GM21786 (cell line): ENCODE measurements around the gene C10orf71.

Experiments used
- ATAC-seq: cut with Tn5 transposase; IDR thresholded peaks from one replicate; pipeline ENCODE4 v1.9.1; 2021; ENCODE audit not compliant: unreplicated experiment

Gene C10orf71

DNA sequence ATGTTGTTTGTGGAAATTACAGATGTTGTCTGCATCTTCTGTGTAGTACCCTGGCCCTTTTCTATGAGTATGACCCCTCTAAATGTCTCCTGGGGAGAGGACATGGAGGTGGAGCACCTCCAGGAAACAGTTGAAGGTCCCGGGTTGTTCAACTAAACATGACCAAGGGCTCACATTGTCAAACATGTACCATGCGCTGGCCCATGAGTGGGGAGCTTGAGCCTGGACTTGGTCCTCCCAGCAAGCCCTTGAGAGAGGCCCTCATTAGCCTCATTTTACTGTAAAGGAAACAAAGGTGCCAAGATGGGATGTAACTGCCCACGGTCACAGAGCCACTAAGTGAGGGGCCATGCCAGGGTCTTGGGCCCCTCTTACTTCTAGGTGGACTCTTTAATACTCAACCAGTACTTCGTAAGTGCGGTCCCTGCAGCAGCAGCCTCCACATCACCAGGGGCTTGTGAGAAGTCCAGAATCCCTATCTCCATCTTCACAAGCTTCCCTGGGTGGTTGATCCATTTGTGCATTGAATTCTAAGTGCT, 31.2 kb downstream of the C10orf71 start:
- no peak for ATAC-seq

DNA sequence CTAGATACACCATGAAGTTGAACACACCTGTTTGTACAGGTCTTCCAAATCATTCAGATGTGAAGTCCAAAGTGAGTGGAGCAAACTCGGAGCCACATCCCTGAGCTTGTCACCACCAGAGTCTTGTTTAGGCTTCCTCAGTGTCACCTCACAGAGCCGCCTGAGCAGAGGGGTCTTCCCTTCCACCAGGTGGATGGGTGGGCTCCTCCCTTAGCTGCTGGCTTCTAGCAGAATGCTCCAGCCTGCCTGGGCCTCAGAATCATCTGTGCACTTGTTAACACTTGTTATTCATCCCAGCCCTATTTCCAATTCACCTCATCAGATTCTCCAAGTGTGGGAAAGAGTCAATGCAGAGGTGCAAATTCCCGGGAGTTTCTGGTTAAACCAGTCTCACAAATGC, 32.5 kb downstream of the C10orf71 start:
- no peak for ATAC-seq

- no peak for ATAC-seq
Measured at GRCh38 chr10:49332333-49332732, 33.4 kb downstream of the C10orf71 start.

DNA sequence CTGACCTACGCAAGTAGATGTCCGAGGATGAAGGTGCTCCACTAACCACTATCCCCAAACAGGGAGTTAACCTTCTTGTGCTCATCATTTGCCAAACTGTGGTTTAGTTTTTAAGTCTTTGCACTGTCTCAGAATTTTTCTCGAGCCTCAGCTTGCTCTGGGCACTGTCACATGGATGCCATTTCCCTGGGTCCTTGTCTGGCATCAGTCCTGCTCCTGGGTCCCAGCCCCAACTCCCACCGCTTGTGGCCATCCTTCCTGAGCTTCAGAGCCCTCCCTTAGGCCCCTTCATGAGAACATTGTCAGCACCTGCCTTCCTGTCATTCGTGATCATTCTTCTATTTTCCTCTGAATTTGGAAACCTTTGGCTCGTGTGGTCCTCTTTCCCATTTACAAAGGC, 33.8 kb downstream of the C10orf71 start:
- no peak for ATAC-seq

DNA sequence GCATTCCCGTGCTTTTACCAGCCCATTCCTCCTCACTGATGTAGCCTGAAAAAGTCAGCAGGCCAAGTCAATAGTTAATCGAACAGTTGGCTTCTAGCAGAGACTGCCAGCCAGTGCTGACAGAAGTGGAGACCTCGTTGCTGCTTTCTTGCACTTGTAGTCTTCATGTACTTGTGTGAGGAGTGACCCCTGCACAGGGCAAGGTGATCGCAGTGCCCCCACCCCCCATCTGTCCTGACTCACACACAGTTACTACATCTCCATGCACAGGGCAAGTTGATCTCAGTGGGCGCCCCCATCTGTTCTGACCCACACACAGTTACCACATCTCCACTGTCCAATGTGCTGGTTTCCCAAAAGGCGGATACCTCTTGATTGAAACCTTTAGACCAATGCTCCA, 34.2 kb downstream of the C10orf71 start:
- no peak for ATAC-seq

DNA sequence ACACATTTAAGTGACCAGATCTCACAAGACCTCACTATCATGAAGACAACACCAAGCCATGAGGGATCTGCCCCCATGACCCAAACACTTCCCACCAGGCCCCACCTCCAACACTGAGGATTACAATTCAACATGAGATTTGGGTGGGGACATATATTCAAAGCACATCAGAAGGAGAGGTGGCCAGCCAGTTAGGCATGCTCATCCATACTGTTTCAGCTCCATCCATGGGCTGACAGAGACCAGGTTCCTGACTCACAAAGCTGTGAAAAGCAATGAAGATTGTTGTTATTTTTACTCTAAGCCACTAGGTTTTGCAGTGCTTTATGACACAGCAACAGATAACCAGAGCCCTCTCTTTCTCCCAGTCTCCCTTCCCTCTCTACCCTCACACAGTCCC, 36.0 kb downstream of the C10orf71 start:
- no peak for ATAC-seq

- no peak for ATAC-seq
Measured at GRCh38 chr10:49335364-49335972, 36.5 kb downstream of the C10orf71 start.

DNA sequence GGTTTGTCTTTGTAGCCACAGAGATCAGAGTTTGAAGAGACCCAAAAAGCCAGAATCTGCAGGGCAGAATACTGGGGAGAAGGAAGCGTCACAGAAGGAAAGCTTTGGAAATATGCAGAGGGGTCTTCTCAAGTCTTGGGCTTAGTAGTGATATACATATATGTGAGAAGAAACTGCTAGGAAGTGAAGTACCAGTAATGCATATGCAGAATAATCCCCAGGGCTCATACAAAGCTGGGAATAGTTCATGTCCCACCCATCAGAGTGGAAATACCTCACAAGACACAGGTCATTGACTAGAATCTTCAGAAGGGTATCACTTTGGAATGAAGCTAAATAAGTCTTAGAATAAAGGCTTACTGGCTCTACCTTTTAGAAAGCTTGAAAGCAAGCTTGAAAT, 39.6 kb downstream of the C10orf71 start:
- ATAC-seq: no peak

GRCh38 chr10:49344840-49345239, 45.9 kb downstream of the C10orf71 start:
- no peak for ATAC-seq

DNA sequence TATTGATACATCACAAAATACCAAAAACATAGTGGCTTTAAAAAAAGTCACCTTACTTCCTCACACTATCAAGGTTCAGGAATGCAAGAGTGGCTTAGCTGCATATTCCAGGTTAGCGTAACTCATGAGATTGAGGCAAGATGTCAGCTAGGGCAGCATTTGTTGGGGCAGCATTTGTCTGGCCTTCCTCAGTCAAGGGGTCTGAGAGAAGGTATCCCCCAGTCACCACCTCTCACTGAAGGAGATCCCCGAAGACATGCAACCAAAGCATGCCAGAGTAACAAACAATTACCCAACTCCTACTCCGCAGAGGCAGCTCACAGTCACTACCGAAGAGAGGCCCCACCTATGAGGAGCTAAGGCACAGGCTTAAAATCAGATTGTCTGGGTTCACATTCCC, 48.4 kb downstream of the C10orf71 start:
- ATAC-seq: no peak

- no peak for ATAC-seq
Measured at GRCh38 chr10:49347827-49348226, 48.9 kb downstream of the C10orf71 start.

- no peak for ATAC-seq
Measured at GRCh38 chr10:49348593-49348992, 49.6 kb downstream of the C10orf71 start.

- no peak for ATAC-seq
Measured at GRCh38 chr10:49349390-49349789, 50.4 kb downstream of the C10orf71 start.

DNA sequence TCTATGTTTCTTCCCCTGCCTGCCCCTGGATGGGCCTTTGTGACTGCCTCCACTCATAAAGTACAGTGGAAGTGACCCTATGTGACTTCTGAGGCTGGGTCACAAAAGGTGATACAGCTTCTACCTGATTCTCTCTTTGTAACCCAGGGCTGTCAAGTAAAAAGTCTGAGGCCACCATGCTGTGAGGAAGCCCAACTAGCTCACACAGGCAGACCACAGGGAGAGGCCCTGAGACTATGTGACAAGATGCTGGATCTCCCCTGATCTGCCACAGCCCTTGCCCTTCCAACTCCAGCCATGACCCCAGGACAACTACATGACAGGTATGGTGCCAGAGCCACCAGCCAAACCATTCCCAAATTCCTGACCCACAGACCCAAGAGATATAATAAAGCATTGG, 51.2 kb downstream of the C10orf71 start:
- no peak for ATAC-seq

DNA sequence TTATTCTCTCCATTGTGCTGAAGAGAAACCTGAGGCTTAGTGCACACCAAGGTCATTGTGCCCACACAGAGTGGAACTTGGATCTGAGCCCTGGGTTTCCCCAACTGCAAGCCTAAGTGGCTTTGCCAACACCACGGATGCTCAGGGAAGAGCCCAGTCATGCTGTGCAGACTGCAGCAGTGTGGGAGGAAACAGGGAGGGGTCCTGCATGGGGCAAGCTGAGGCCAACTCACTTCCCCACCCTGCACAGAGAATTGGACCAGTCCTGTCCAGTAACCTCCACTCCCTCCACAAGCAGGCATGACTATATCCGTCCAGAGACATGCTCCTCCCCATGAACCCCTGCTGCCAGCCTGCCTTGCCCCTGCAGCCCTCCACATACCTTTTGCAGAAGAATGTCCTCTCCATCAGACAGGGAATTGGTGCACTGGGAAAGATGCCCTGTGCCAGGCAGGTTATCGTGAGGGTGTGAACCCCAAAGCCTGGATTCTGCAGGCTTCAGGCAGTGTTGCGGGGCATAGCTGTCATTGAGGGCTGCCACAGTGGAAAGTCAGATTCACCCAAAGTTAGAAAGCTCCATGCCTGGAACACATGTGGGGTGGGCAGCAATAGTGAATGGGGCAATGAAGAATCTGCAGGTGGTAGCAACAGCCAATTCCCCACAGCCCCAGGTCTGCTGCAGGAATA, 52.0 kb downstream of the C10orf71 start:
- no peak for ATAC-seq

DNA sequence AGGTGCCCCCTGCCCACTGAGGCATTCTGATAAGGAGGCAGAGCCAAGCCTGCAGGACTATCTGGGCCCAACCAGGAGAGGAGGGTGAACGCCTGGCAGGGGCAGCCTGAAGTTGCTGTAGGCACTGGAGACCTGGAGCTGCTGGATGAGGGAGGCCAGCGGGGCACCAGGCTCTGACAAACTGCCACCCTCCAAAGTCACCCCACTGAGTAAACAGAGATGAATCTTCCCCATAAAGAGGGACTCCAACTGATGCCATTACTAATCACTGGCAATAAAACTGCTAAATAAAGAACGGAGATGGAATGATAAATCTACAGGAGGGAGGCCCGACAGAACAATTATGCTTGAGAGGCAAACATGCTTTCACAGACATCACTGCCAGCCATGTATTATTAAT, 52.7 kb downstream of the C10orf71 start:
- no peak for ATAC-seq

DNA sequence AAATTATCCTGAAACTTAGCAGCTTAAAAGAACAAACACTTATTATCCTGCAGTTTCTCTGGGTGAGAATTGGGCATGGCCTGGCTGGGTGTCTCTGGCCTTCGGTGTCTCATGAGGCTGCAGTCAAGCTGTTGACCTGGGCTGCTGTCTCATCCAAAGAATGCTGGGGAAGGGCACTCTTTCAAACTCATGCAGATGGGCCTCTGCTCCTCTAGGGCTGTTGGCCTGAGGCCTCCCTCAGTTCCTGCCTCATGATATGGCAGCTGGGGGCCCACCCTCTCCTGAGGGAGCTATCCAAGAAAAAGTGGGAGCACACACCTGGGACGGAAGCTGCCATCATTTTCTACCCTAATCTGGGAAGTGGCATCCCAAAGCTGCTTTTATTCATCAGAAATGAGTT, 53.4 kb downstream of the C10orf71 start:
- no peak for ATAC-seq

- no peak for ATAC-seq
Measured at GRCh38 chr10:49353026-49353894, 54.3 kb downstream of the C10orf71 start.

DNA sequence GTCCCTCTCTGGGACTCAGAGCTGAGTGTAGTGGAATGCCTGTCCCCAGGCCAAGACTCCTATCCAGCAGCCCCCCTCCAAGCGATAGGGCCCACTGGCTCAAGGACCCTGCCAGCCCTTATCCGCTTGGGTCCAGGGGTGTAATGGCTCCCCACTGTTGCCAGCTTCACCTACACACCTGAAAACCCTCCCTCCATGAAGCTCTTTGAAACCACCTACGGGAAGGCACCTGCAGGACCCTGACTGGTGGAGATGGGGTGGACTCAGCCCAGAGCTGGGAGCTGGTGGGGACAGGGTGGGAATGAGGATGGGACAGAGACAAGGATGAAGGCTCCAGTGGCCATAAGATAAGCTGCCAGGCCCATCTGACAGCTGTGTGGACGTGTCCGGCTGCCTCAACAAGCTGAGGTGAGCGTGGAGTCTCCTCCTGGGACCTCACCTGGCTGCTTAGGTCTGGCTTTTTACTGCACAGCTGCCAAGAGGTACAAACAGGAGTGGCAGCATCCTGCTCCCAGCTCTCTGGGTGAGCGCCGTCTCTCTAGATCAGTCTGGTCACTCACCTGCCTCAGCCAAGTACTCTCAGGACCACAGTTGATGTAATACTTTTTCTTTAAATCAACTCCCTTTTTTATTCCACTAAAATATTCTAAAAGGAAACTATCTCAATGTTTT, 55.1 kb downstream of the C10orf71 start:
- no peak for ATAC-seq

- ATAC-seq: no peak
Measured at GRCh38 chr10:49354593-49354992, 55.6 kb downstream of the C10orf71 start.

DNA sequence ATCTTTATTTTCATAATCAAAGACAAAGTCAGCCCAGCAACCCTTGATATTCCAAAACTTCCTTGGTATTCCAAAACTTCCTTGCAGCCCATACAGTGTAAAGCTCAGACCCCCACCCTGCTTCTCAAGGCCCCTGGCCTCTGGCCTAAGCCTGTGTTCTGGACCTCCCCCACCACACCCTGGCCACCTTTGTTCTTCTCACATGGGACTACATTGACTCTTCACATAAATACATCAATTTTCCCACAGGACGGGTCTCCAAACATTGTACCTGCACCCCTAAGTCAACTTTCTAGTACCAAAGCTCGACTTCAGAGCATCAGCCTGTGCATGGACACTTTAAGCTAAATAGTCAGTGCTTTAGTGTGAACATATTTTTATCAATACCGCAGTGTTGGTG, 56.3 kb downstream of the C10orf71 start:
- no peak for ATAC-seq
